SH-SY5Y (cell line): ENCODE results near the gene PSME1.

Experiments used
- GATA2 ChIP-seq: IDR thresholded peaks from 2 replicates; pipeline ENCODE4 v1.6.1; 2011; ENCODE audit warnings: mild to moderate bottlenecking, low read depth, low read length
- GATA3 ChIP-seq: IDR thresholded peaks from 2 replicates; pipeline ENCODE4 v1.6.1; 2011; ENCODE audit warnings: low read depth, mild to moderate bottlenecking, low read length, moderate library complexity

- TF ChIP-seq GATA2 = no peak
- TF ChIP-seq GATA3 = no peak
Measured at GRCh38 chr14:24121210-24121609, 14.8 kb upstream of the PSME1 start.
